Ramos (cell line): ENCODE measurements around the gene NR3C2.
"Not testable (repeated sequence)": the region's sequence is repeated elsewhere in the genome, so short reads cannot be mapped to it uniquely, and the experiment has no call there.

Experiments
- in situ Hi-C: fragments of 300-500 bp; cut with MboI; formaldehyde crosslinking; loops from one replicate; pipeline ENCODE4 v1.14.3; 2022; ENCODE audit warnings: low sequenced_read_pairs; ENCODE audit not compliant: unreplicated experiment

Gene NR3C2

DNA sequence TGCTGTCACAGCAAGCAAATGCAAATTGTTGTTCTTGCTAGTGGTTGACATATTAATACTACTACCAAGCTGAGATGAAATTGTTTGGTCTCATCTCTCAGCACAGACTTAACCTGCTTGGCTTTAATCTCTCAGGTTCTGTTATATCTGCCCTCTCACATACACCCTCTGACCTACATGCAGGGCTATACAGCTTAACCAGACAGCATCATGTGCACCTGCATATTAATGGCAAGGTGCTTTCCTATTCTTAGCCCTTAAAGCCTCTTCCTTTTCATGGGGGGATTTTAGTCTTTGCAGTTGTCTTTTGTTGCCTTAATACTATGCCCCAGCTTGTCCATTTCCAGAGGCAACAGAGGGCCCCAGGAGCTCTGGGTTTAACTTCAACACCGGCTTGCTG lies 114.5 kb downstream of the NR3C2 start:
- in situ Hi-C loops: no loop called here

DNA sequence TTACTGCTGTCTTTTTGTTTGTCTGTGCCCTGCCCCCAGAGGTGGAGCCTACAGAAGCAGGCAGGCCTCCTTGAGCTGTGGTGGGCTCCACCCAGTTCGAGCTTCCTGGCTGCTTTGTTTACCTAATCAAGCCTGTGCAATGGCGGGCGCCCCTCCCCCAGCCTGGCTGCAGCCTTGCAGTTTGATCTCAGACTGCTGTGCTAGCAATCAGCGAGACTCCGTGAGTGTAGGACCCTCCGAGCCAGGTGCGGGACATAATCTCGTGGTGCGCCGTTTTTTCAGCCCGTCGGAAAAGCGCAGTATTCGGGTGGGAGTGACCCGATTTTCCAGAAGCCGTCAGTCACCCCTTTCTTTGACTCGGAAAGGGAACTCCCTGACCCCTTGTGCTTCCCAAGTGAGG lies 118.9 kb downstream of the NR3C2 start:
- in situ Hi-C loops: not testable (repeated sequence)

DNA sequence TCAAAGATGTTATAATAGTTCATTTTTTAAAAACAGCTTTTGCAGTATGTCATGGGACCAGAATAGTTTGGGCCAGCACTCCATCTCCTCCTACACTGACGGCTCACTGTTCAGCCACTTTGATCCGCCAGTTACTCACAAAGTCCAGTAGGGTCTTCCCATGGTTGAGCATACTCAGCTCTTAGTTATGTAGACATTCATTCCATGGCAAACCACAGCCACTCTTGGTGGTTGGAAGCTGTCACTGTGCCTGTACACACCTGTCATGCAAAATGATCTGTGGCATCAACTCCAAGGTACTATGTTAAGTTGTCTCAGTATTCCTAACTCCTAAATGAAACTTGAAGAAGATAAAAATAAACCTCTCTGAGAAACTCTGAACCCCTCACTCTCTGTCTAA lies 127.2 kb downstream of the NR3C2 start:
- in situ Hi-C loops: no loop called here

DNA sequence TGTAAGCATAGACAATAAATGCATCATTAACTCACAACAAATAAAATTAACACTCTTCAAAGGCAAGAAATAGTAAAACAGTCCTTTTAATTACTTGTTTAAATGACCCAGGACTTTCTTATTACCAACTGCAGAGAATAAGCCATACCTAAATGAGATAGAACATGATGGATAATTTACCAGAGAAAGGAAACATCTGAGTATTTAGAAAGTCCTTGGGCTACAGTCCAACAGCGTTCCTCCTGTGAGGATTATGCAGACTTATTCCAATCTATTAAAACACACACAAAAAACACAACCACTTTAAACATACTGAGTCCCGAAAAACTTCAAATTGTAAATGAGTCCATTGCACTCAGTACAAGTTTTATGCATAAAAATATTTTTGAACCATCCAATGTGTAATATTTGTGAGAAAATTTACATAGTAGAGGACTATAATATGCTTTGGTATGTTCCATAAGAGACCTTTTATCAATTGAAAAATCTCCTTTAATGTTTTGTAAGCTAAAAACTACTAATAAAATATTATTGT lies 129.2 kb downstream of the NR3C2 start:
- in situ Hi-C loops: no loop called here

DNA sequence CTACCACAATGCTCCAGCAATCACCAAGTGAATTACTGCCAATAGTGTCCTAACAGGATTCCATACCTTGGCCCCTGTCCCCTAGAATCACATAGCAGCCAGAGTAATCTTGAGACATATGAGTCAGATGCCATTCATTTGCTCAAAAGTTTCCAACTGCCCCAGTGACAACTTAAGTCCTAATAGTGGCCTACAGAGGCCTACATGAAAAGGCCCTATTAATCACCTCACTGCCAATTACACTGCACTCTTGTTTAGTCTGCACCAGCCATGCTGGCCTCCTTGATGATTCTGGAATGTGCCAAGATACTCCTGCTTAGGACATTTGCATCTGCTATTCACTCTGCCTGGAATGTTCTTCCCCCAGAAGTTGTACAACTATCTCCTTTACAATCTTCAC lies 130.7 kb downstream of the NR3C2 start:
- in situ Hi-C loops: no loop called here

DNA sequence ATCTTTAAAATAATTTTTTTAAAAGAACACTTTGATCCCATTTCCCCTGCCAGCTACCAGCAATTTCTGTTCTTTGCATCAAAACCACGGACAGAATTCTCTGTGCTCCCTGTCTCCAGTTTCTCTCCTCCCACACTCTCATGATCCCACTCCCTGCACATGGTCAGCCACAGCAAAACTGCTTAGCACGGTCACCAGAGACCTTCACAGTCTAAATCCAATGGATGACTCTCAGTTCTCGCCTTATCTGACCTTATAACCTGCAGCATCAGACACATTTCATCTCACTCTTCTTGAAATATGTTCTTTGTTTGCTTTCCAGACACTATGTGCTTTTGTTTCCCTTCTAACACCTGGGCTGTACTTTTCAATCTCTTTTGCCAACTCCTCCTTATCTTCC lies 131.5 kb downstream of the NR3C2 start:
- in situ Hi-C loops: no loop called here

DNA sequence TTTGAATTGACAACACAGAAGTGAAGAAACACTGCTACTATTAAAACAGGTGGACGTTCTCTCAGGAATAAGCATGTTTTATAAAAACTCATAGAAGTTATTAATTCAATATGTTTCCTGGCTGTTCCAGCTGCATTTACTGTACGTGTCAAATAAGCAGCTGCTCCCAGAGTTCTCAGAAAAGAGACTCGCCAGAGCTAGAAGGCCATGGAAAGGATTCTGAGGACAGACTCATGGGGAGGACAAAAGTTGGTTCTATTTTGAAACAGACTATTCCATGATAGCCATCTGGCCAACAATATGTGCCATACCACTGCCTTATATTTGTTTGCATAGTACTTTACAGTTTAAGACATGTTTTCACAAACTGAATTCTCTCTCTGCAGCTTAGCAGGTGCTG lies 136.5 kb downstream of the NR3C2 start:
- in situ Hi-C loops: no loop called here

DNA sequence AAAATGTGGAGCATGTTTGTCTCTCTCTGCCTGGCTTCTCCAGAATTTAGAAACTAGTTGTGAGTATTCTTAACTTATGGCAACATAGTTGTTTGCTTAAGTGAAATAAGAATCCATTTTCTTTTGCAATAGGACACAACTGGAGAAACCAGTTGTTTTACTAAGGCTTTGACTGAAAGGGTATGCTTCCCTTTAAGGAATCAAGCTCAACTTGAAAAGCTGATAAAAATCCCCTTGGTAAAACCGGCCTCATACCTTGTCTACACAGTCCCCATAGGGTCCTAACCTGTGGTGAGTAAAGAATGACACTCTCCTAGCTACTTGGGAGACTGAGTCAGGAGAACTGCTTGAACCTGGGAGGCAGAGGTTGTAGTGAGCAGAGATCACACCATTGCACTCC lies 139.8 kb downstream of the NR3C2 start:
- in situ Hi-C loops: no loop called here

DNA sequence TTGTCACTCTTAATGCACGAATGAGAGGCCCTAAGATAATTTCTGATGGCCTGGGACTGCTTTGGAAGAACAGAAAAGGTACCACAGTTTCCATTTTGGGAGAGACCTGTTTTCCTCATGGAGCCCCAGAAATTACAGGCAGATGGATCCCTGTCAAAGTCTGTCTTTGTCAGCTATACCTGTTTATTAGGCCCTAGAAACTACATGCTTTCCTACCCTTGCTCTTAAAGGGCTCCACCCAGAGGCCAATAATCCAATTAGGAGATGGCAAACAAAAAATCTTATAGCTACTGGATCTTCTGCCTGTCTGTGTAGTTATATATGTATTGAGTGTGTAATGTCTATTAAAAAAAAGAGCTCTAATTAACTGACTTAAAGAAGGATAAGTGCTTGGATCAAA lies 141.3 kb downstream of the NR3C2 start:
- in situ Hi-C loops: no loop called here

DNA sequence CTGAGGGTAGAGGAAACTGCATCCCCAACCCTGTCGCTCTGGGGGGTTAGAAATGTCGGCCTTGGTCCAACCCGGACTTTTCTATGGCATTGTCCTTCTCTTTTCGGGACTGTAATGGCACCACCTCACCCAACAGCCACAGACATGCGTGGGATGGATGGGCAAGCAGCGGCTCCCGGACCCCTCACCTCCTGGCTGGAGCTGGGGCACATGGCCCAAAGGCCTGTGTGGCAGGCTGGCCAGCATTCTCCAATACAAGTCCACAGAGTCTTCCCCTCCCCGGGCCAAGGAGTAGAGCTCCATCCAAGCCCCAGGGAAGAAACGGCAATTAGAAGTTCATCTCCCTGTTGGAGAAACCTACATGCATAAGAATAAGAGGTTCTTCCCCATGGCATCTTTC lies 142.9 kb downstream of the NR3C2 start:
- in situ Hi-C loops: no loop called here

DNA sequence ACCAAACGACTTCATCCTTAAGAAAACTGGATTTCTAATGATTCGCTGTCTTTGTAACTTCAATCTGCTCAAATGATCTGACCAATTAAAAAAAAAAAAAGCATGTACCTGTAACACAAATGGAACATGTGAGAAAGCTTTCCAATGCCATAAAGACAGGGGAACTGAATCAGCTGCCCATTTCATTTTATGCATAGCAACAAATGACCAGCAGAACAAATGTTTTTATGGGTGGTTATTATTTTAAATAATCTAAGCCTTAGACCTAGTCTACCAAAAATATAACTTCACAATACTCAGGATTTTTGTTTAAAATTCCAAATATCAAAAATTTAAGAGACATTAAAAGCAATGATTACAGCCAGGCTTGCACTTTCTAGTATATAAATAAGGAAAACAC lies 145.7 kb downstream of the NR3C2 start:
- in situ Hi-C loops: no loop called here

DNA sequence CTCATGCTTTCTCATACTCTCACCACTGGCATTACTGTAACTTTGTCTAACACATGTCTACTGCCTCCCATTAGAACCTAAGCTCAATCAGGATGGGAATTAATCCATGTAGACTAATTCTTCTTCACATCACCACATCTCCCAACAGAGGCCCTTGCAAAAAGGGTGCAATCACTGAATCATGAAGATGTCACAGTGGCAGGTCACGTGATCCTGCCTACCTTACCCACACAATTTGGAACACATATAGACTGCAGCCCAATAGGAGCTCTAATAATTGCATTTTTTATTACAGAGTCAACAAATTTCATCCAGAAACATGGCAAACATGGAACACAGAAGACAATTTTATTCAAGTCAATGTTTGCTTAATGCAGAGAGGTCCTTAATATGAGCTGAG lies 146.6 kb downstream of the NR3C2 start:
- in situ Hi-C loops: no loop called here

DNA sequence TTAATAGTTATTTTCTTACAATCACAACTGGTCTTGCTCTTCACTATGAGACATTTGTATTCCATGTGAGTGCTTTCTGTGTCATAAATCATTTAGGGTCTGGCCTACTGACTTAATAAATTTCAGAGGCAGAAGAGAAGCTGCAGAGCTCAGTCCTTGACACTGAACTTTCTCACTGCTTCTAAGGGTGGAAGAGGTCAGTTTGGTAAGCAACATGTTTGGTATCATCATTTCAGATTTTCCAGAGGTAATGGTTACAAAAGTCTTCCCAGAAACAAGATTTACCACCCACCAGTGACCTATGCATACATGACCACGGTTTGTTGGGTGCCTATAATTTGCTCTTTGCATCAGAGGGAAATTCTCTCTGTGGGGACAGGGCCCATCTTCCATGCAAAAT lies 148.6 kb downstream of the NR3C2 start:
- in situ Hi-C loops: no loop called here

DNA sequence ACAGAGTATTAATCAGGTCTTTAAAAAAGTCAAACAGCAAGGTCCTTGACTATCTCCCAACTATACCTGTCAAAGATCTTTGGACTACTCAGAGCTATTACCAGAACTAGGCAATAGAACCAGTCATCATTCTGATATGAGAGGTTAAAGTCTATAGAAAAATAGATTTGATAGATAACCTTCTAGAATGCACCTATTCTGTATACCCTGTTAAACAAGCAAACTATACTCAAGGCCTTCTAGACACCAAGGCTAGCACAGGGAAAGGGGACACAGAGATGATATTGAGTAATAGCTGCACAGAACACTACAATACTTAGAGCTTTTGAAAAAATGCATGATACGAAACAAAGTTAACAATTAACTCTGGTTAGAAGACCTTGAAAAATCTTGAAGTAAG lies 149.5 kb downstream of the NR3C2 start:
- in situ Hi-C loops: no loop called here

DNA sequence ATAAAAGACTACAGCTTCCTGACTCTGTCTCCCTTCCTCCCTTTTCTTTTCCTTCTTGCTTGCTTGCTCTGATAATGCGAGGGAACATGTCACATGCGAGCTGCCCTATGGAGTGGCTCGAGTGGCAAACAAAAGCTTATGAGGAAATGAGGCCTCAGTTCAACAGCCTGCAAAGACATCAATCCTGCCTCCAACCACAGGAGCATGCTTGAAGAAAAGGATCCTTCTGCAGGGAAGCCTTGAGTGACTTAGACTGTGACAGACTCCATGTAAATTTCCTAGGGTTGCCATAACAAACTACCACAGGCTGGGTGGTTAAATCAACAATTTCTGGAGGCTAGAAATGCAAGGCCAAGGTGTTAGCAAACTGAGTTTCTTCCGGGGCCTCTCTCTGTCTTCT lies 152.5 kb downstream of the NR3C2 start:
- in situ Hi-C loops: no loop called here

DNA sequence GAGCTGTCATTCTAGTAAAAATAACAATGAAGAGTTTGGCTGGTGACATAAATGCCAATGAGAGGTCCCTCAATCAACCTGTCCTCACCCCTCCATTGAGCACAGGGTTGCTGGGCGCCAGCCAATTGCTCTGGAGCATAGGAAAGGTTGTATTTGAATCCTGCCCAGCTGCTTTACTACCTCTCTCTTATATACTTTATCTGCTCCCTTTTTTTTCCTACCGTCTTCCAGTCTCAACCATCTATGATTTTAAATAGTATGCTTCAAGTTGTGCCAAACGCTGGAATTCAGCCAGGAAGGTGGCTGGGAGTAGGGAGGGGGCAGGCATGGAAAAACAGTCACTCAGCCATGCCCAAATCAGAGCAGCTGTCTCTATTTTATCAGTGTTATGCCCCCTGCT lies 153.8 kb downstream of the NR3C2 start:
- in situ Hi-C loops: no loop called here

DNA sequence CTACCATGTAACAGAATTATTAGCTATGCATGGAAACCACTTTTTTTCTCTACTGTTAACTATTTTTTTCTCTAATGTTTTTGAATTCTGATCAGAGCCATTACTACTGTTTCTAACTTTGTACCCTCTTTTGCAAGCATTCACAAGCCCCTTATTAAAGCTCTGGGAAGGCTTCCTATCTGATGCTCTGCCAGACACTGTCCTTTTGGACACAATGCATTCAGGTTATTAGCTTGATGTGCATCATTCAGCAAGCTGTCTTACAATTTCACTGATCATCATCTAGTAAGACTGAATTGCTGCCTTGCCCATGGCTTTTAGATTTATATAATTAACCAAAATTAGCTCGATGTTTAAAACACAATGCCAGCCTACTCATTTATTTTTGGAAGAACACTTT lies 155.1 kb downstream of the NR3C2 start:
- in situ Hi-C loops: no loop called here

DNA sequence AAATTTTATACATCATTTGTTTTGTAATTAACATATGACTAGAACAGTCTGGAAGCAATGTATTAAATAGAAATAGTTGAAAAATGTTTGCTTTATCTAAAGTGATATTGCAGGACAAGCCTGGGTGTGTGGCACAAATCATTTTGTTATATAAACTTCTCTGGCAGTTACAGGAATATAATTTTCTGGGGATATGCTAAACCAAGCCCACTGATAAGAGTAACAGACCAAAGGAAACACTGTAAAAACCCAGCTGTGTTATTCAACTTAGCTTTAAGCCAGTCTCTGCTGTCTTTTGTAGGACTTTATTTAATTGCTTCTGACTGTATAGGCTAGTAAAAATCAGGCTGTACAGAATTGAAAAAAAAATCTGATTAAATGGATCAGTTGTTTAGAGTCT lies 156.2 kb downstream of the NR3C2 start:
- in situ Hi-C loops: no loop called here

DNA sequence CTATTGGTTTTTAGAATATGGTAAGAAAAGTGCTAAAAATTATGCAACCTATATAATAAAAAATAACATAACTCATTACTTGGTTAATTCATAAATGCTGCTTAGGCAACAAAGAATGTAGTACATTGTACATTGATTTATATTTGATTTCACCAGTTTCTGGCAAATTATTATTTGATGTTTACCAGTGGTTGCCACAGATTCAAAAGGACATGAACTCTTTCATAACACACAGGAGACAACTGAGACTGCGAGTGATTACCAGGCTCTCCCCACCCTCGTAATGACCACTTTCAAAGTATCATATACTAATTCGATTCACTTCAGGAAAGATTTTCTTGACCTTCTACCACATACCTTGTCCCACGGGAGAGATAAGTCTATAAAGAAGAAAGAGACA lies 158.5 kb downstream of the NR3C2 start:
- in situ Hi-C loops: no loop called here

DNA sequence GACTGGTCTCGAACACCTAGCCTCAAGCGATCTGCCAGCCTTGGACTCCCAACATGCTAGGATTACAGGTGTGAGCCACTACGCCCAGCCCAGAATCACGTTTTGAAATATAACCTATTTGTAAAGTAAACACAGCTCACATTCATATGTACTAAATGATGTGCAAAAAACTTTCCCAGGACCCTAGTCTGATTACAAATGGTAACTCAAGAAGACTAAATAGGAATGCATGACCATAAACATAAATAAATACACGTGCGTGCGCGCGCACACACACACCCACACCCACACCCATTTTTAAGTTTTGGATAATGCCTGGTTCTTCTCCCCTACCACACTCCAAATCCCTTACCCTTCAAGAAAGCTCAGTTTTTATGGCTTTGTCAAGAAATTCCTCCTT lies 163.9 kb downstream of the NR3C2 start:
- in situ Hi-C loops: no loop called here

DNA sequence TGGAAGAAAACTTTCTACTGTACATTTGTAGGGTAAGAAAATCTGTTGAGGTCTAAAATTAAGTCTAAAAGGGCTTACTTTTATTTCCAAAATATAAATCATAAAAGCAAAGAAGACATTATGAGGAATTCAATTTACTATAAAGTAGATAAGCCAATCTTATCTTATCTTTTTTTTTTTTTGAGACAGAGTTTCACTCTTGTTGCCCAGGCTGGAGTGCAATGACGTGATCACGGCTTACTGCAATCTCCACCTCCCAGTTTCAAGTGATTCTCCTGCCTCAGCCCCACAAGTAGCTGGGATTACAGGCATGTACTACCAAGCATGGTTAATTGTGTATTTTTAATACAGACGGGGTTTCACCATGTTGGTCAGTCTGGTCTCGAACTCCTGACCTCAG lies 166.9 kb downstream of the NR3C2 start:
- in situ Hi-C loops: no loop called here

DNA sequence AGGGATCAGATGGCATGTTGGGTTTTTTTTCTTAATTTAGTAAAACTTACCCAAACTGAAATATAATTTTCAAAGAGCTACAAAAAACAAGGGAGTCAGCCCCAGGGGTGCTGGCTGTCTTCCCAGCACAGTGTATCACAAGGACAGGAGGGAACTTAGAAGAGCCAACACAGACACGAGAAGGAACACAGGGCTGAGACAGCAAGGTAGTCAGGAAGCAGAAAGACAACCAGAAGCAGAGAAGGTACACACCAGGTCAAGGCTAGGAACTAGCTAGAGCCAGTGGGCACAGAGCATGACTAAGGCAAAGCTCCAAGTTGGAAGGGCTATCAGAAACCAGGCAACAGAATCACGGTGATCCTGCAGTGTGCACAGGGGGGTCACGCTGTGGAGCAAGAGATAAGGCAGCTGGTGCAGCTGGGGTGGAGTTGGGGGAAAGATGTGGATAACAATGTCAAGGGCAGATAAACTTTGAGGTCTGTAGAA lies 168.7 kb downstream of the NR3C2 start:
- in situ Hi-C loops: no loop called here

DNA sequence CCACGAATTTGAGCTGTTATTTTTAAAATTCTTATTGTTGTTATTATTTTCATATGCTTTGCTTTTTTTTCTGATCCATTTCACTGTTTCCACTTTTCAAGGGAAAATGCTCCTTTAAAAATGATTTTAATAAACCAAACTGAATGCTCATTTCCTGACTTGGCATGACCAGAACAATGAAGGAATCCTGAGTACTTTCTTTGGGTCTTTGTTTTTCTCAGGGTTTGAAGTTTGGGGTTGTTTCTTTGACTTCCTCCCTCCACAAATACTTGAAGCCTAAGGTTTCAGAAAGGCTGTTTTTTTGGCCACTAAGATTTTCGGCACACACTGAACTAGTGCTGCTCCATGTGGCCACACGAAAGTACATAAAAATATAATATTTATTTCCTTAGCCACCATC lies 171.0 kb downstream of the NR3C2 start:
- in situ Hi-C loops: no loop called here
